Posterior cingulate gyrus (tissue), 11 donors: ENCODE data around the gene USP7.

Experiments used
- DNase-seq, 10 donors: peaks; one replicate each; pipeline versions ENCODE4 v3.0.0 to v3.0.0-alpha.2; 2020 to 2021; ENCODE audit warnings: mixed read lengths in 3 of 10
- intact Hi-C: fragments of 100-400 bp; cut with DNase I; formaldehyde crosslinking; loops from one replicate; pipeline ENCODE4 v1.15.1; 2023

USP7 gene

GRCh38 chr16:8907096-8907495 lies 56.6 kb downstream of the USP7 start:
- intact Hi-C loops, result no loop called here
- no peak for DNase-seq

- intact Hi-C loops, result no loop called here
- DNase-seq, result no peak
Observed at GRCh38 chr16:8905795-8906591, 57.7 kb downstream of the USP7 start.

GRCh38 chr16:8905168-8905762 lies 58.4 kb downstream of the USP7 start:
- intact Hi-C loops, result no loop called here
- no peak for DNase-seq

- no peak for DNase-seq
- intact Hi-C loops, result no loop called here
Observed at GRCh38 chr16:8904018-8904430, 59.7 kb downstream of the USP7 start.

GRCh38 chr16:8903004-8903403 lies 60.7 kb downstream of the USP7 start:
- intact Hi-C loops, result no loop called here
- DNase-seq, result no peak

- peak in 1 of 10 donors; percentile 5 for DNase-seq
- intact Hi-C loops, result no loop called here
Observed at GRCh38 chr16:8901320-8901861, 62.3 kb downstream of the USP7 start.

- DNase-seq, result no peak
- intact Hi-C loops, result no loop called here
Observed at GRCh38 chr16:8900343-8900742, 63.4 kb downstream of the USP7 start.

- intact Hi-C loops, result no loop called here
- peak in 1 of 10 donors; percentile 41 for DNase-seq
Observed at GRCh38 chr16:8899709-8900317, 63.9 kb downstream of the USP7 start.

GRCh38 chr16:8898660-8899318 lies 64.9 kb downstream of the USP7 start:
- intact Hi-C loops, result no loop called here
- DNase-seq, result no peak

- intact Hi-C loops, result loop anchor here (5.0 kb wide), 1 partner anchor 323 kb away; no protein-coding TSS in a partner anchor
Observed at GRCh38 chr16:8894736-8895334, 68.9 kb downstream of the USP7 start.

GRCh38 chr16:8893976-8894690 lies 69.6 kb downstream of the USP7 start:
- DNase-seq, result peak in 2 of 10 donors; percentile 41 to 52
- intact Hi-C loops, result loop anchor here (5.0 kb wide), 1 partner anchor 322 kb away; no protein-coding TSS in a partner anchor

More at GRCh38 chr16:8894736-8895334, 68.9 kb downstream of the USP7 start:
- DNase-seq, result peak in 2 of 10 donors; percentile 19 to 76

GRCh38 chr16:8893426-8893825 lies 70.3 kb downstream of the USP7 start:
- intact Hi-C loops, result loop anchor here (5.0 kb wide), 1 partner anchor 321 kb away; no protein-coding TSS in a partner anchor
- peak in 2 of 10 donors; percentile 30 to 54 for DNase-seq

- peak in 2 of 10 donors; percentile 36 to 67 for DNase-seq
- intact Hi-C loops, result loop anchor here (5.0 kb wide), 1 partner anchor 320 kb away; no protein-coding TSS in a partner anchor
Observed at GRCh38 chr16:8892101-8892575, 71.6 kb downstream of the USP7 start.

- DNase-seq, result peak in 2 of 10 donors; percentile 8 to 48
- intact Hi-C loops, result loop anchor here (5.0 kb wide), 1 partner anchor 318 kb away; no protein-coding TSS in a partner anchor
Observed at GRCh38 chr16:8890549-8890921, 73.2 kb downstream of the USP7 start.

GRCh38 chr16:8889893-8890548 lies 73.7 kb downstream of the USP7 start:
- intact Hi-C loops, result loop anchor here (5.0 kb wide), 1 partner anchor 318 kb away; no protein-coding TSS in a partner anchor
- DNase-seq, result peak in 2 of 10 donors; percentile 48 to 70

- DNase-seq, result peak in 2 of 10 donors; percentile 61 to 71
- intact Hi-C loops, result no loop called here
Observed at GRCh38 chr16:8888951-8889892, 74.5 kb downstream of the USP7 start.

GRCh38 chr16:8887952-8888560 lies 75.7 kb downstream of the USP7 start:
- DNase-seq, result peak; percentile 59 to 96 (median 75)
- intact Hi-C loops, result no loop called here
